HepG2 (cell line): ENCODE measurements around the gene VPS29.
"Not testable (repeated sequence)": the region's sequence is repeated elsewhere in the genome, so short reads cannot be mapped to it uniquely, and the experiment has no call there.

Source experiments
- EP300 ChIP-seq, 3 experiments: sonication (generic) in 1 of 3; formaldehyde crosslinking in 1 of 3; IDR thresholded peaks; 2 replicates each; pipeline versions ENCODE4 v1.5.1 to v1.6.1; 2011 to 2020; ENCODE audit warnings: low read depth in 2 of 3, low read length in 2 of 3, borderline replicate concordance in 1 of 3, improper control_type of control experiment in 1 of 3, mild to moderate bottlenecking in 1 of 3, missing genetic modification reagents in 1 of 3, moderate library complexity in 1 of 3
- GABPA ChIP-seq, 2 experiments: IDR thresholded peaks; 2 replicates each; pipeline ENCODE4 v1.6.1; 2011 to 2016; ENCODE audit warnings: low read depth in 2 of 2, low read length in 1 of 2, missing biosample characterization in 1 of 2, missing genetic modification characterization in 1 of 2
- NFIC ChIP-seq: IDR thresholded peaks from 2 replicates; pipeline ENCODE4 v1.6.1; 2012; ENCODE audit warnings: mild to moderate bottlenecking, low read length, inconsistent platforms
- NR2F6 ChIP-seq, 2 experiments: IDR thresholded peaks; 2 replicates each; pipeline ENCODE4 v1.6.1; 2016; ENCODE audit warnings: antibody characterized with exemption in 1 of 2, mild to moderate bottlenecking in 1 of 2
- POLR2G ChIP-seq: fragments of 200-400 bp; formaldehyde crosslinking; IDR thresholded peaks from 2 replicates; pipeline ENCODE4 v1.6.1; 2018; ENCODE audit warnings: mild to moderate bottlenecking, low read depth, low read length, moderate library complexity
- RAD21 ChIP-seq: fragments of 450-650 bp; formaldehyde crosslinking; IDR thresholded peaks from 2 replicates; pipeline ENCODE4 v1.5.0; 2020; ENCODE audit warnings: mild to moderate bottlenecking
- RAD51 ChIP-seq: fragments of 450-650 bp; IDR thresholded peaks from 2 replicates; pipeline ENCODE4 v1.6.1; 2016; ENCODE audit warnings: borderline replicate concordance
- SMYD3 ChIP-seq: sonication (generic); formaldehyde crosslinking; IDR thresholded peaks from 2 replicates; pipeline ENCODE4 v1.8.1; 2023; ENCODE audit warnings: mild to moderate bottlenecking, missing genetic modification reagents
- SP1 ChIP-seq, 2 experiments: fragments of 450-650 bp in 1 of 2; sonication (generic) in 1 of 2; formaldehyde crosslinking in 1 of 2; IDR thresholded peaks; 2 replicates each; pipeline versions ENCODE4 v1.4.0 to v1.6.1; 2016 to 2020; ENCODE audit warnings: missing genetic modification reagents in 1 of 2
- ZBTB8A ChIP-seq: sonication (generic); formaldehyde crosslinking; IDR thresholded peaks from 2 replicates; pipeline ENCODE4 v1.4.0; 2020; ENCODE audit warnings: mild to moderate bottlenecking, low read depth, missing genetic modification reagents, borderline replicate concordance
- TF ChIP-seq, protein P1 (sequence below): sonication (generic); formaldehyde crosslinking; IDR thresholded peaks from 2 replicates; pipeline ENCODE4 v1.5.0; 2020; ENCODE audit warnings: mild to moderate bottlenecking, missing genetic modification reagents, moderate library complexity
- TF ChIP-seq, protein P2 (sequence below): sonication (generic); formaldehyde crosslinking; IDR thresholded peaks from 2 replicates; pipeline ENCODE4 v1.9.0; 2022; ENCODE audit warnings: missing genetic modification reagents, mild to moderate bottlenecking, borderline replicate concordance

DNA sequence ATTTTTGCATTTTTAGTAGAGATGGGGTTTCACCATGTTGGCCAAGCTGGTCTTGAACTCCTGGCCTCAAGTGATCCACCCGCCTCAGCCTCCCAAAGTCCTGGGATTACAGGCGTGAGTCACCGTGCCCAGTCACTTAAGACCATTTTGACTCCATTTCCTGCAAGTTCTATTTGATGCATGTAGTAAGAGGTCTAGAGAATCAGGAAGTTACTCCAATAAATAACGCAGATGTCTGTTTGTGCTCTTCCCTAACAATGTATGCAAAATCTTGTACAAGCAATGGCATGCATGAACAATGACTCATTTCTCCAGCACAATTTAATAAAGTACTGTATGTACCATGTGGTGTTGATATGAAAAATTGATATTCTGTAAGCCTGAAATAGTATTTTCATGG lies 43.3 kb upstream of the VPS29 start:
- not testable (repeated sequence) for TF ChIP-seq RAD21 (CRISPR knock-in tag); ZBTB8A (CRISPR knock-in tag); POLR2G; SMYD3 (CRISPR knock-in tag); RAD51; EP300 (IDR thresholded peaks at IDR 0.05; ENCODE audit: low read depth in 2 of 2, low read length in 2 of 2); EP300 (CRISPR knock-in tag; IDR thresholded peaks at IDR 0.05; ENCODE audit: borderline replicate concordance); SP1 (IDR thresholded peaks at IDR 0.05); SP1 (CRISPR knock-in tag; IDR thresholded peaks at IDR 0.05); NFIC; NR2F6 (IDR thresholded peaks at IDR 0.05); NR2F6 (CRISPR knock-in tag; IDR thresholded peaks at IDR 0.05); GABPA (IDR thresholded peaks at IDR 0.05; ENCODE audit: low read depth, low read length); GABPA (CRISPR knock-in tag; IDR thresholded peaks at IDR 0.05; ENCODE audit: low read depth)
- TF ChIP-seq, protein P1, sequence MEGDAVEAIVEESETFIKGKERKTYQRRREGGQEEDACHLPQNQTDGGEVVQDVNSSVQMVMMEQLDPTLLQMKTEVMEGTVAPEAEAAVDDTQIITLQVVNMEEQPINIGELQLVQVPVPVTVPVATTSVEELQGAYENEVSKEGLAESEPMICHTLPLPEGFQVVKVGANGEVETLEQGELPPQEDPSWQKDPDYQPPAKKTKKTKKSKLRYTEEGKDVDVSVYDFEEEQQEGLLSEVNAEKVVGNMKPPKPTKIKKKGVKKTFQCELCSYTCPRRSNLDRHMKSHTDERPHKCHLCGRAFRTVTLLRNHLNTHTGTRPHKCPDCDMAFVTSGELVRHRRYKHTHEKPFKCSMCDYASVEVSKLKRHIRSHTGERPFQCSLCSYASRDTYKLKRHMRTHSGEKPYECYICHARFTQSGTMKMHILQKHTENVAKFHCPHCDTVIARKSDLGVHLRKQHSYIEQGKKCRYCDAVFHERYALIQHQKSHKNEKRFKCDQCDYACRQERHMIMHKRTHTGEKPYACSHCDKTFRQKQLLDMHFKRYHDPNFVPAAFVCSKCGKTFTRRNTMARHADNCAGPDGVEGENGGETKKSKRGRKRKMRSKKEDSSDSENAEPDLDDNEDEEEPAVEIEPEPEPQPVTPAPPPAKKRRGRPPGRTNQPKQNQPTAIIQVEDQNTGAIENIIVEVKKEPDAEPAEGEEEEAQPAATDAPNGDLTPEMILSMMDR = not testable (repeated sequence)
- TF ChIP-seq, protein P2, sequence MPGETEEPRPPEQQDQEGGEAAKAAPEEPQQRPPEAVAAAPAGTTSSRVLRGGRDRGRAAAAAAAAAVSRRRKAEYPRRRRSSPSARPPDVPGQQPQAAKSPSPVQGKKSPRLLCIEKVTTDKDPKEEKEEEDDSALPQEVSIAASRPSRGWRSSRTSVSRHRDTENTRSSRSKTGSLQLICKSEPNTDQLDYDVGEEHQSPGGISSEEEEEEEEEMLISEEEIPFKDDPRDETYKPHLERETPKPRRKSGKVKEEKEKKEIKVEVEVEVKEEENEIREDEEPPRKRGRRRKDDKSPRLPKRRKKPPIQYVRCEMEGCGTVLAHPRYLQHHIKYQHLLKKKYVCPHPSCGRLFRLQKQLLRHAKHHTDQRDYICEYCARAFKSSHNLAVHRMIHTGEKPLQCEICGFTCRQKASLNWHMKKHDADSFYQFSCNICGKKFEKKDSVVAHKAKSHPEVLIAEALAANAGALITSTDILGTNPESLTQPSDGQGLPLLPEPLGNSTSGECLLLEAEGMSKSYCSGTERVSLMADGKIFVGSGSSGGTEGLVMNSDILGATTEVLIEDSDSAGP (CRISPR knock-in tag) = not testable (repeated sequence)
